ENCODE measurements around the gene VGLL4. TPM values are rescaled to one million over a fixed set of nuclear protein-coding genes. Genes with fewer than 3 reads are reported as not detected.

VGLL4 gene
- total RNA-seq, 4 donors from 2014 or later = 41.3 to 54.7 (median 49.5) TPM

GRCh38 chr3:11562277-11562881 is 81.3 kb downstream of the VGLL4 start:
- DNase-seq (ENCODE audit: low spot score) (no peak), ATAC-seq (ENCODE audit: low FRiP score) (no peak)
- no peak for TF ChIP-seq CTCF (IDR thresholded peaks at IDR 0.05)

GRCh38 chr3:11560746-11561145 is 83.0 kb downstream of the VGLL4 start:
- no peak for TF ChIP-seq CTCF (IDR thresholded peaks at IDR 0.05)
- ATAC-seq (ENCODE audit: low FRiP score) (no peak), DNase-seq (ENCODE audit: low spot score) (no peak)

- no peak for TF ChIP-seq CTCF (IDR thresholded peaks at IDR 0.05)
- ATAC-seq (ENCODE audit: low FRiP score) (no peak), DNase-seq (ENCODE audit: low spot score) (no peak)
Measured at GRCh38 chr3:11559816-11560633, 83.7 kb downstream of the VGLL4 start.

- TF ChIP-seq CTCF (IDR thresholded peaks at IDR 0.05) = no peak
- ATAC-seq (ENCODE audit: low FRiP score) = no peak
Measured at GRCh38 chr3:11558918-11559815, 84.5 kb downstream of the VGLL4 start.

GRCh38 chr3:11558411-11558903 is 85.3 kb downstream of the VGLL4 start:
- DNase-seq (ENCODE audit: low spot score) (no peak), ATAC-seq (ENCODE audit: low FRiP score) (no peak)
- TF ChIP-seq CTCF (IDR thresholded peaks at IDR 0.05) = no peak

More at GRCh38 chr3:11558918-11559815, 84.5 kb downstream of the VGLL4 start:
- no peak for DNase-seq (ENCODE audit: low spot score)

- no peak for DNase-seq (ENCODE audit: low spot score)
- no peak for ATAC-seq (ENCODE audit: low FRiP score)
- TF ChIP-seq CTCF (IDR thresholded peaks at IDR 0.05) = no peak
Measured at GRCh38 chr3:11558002-11558401, 85.7 kb downstream of the VGLL4 start.

Data from omental fat pad (tissue), 4 donors.